Activated naive CD8-positive, alpha-beta T cell (primary cell): ENCODE data around the gene NMBR.
"Not testable (repeated sequence)": the region's sequence is repeated elsewhere in the genome, so short reads cannot be mapped to it uniquely, and the experiment has no call there.

Experiments
- H3K27ac Mint-ChIP-seq: one replicate; pipeline ENCODE4 v1.8.0; 2021; ENCODE audit warnings: mixed read lengths
- H3K27me3 Mint-ChIP-seq: one replicate; pipeline ENCODE4 v1.8.0; 2021; ENCODE audit warnings: mixed read lengths
- H3K36me3 Mint-ChIP-seq: one replicate; pipeline ENCODE4 v1.8.0; 2021; ENCODE audit warnings: mixed read lengths
- H3K4me1 Mint-ChIP-seq: one replicate; pipeline ENCODE4 v1.8.0; 2021; ENCODE audit warnings: low read depth, mixed read lengths
- H3K4me3 Mint-ChIP-seq: one replicate; pipeline ENCODE4 v1.8.0; 2021; ENCODE audit warnings: mild to moderate bottlenecking, mixed read lengths
- H3K9me3 Mint-ChIP-seq: one replicate; pipeline ENCODE4 v1.8.0; 2021; ENCODE audit warnings: low read depth, mixed read lengths

The NMBR gene

GRCh38 chr6:142171351-142171750 lies 24.4 kb upstream of the NMBR start:
- Mint-ChIP-seq H3K27me3 (no peaks in the 10 kb centered on the region), H3K4me3 (no peak overlapping the region), H3K9me3 (peaks cover 4% of the 10 kb centered on the region), H3K27ac (no peak overlapping the region), H3K4me1 (peaks cover 3% of the 10 kb centered on the region), H3K36me3 (peaks cover 31% of the 10 kb centered on the region)

GRCh38 chr6:142167486-142167885 lies 20.6 kb upstream of the NMBR start:
- peaks cover 5% of the 10 kb centered on the region for H3K36me3 Mint-ChIP-seq
- no peaks in the 10 kb centered on the region for H3K9me3 Mint-ChIP-seq
- peaks cover 20% of the 10 kb centered on the region for H3K4me1 Mint-ChIP-seq
- H3K4me3 Mint-ChIP-seq = no peak overlapping the region
- H3K27me3 Mint-ChIP-seq = no peaks in the 10 kb centered on the region
- no peak overlapping the region for H3K27ac Mint-ChIP-seq

GRCh38 chr6:142167071-142167470 lies 20.1 kb upstream of the NMBR start:
- no peak overlapping the region for H3K27ac Mint-ChIP-seq
- peaks cover 24% of the 10 kb centered on the region for H3K4me1 Mint-ChIP-seq
- H3K4me3 Mint-ChIP-seq = no peak overlapping the region
- H3K9me3 Mint-ChIP-seq = no peaks in the 10 kb centered on the region
- peaks cover 2% of the 10 kb centered on the region for H3K36me3 Mint-ChIP-seq
- H3K27me3 Mint-ChIP-seq = no peaks in the 10 kb centered on the region

GRCh38 chr6:142165227-142165626 lies 18.3 kb upstream of the NMBR start:
- no peaks in the 10 kb centered on the region for H3K9me3 Mint-ChIP-seq
- no peak overlapping the region for H3K27ac Mint-ChIP-seq
- H3K4me1 Mint-ChIP-seq = peaks cover 32% of the 10 kb centered on the region
- no peak overlapping the region for H3K4me3 Mint-ChIP-seq
- H3K36me3 Mint-ChIP-seq = no peaks in the 10 kb centered on the region
- no peaks in the 10 kb centered on the region for H3K27me3 Mint-ChIP-seq

GRCh38 chr6:142162780-142163179 lies 15.9 kb upstream of the NMBR start:
- Mint-ChIP-seq H3K27me3 (no peaks in the 10 kb centered on the region), H3K4me1 (peaks cover 39% of the 10 kb centered on the region), H3K4me3 (no peak overlapping the region), H3K27ac (no peak overlapping the region), H3K36me3 (no peaks in the 10 kb centered on the region), H3K9me3 (no peaks in the 10 kb centered on the region)

- H3K4me3 Mint-ChIP-seq, H3K9me3 Mint-ChIP-seq, H3K27me3 Mint-ChIP-seq, H3K27ac Mint-ChIP-seq, H3K36me3 Mint-ChIP-seq: not testable (repeated sequence)
- peaks cover 59% of the 10 kb centered on the region for H3K4me1 Mint-ChIP-seq
Measured at GRCh38 chr6:142156758-142157068, 9.8 kb upstream of the NMBR start.

GRCh38 chr6:142155895-142156757 lies 9.2 kb upstream of the NMBR start:
- H3K27ac Mint-ChIP-seq = peak overlapping the region; percentile 10
- H3K4me3 Mint-ChIP-seq = no peak overlapping the region
- no peaks in the 10 kb centered on the region for H3K27me3 Mint-ChIP-seq
- peaks cover 63% of the 10 kb centered on the region for H3K4me1 Mint-ChIP-seq
- no peaks in the 10 kb centered on the region for H3K9me3 Mint-ChIP-seq
- no peaks in the 10 kb centered on the region for H3K36me3 Mint-ChIP-seq

- Mint-ChIP-seq H3K4me3 (no peak overlapping the region), H3K4me1 (peaks cover 67% of the 10 kb centered on the region), H3K9me3 (no peaks in the 10 kb centered on the region), H3K27me3 (no peaks in the 10 kb centered on the region), H3K36me3 (no peaks in the 10 kb centered on the region), H3K27ac (no peak overlapping the region)
Measured at GRCh38 chr6:142155091-142155490, 8.2 kb upstream of the NMBR start.

GRCh38 chr6:142154336-142154735 lies 7.4 kb upstream of the NMBR start:
- no peaks in the 10 kb centered on the region for H3K36me3 Mint-ChIP-seq
- no peaks in the 10 kb centered on the region for H3K9me3 Mint-ChIP-seq
- no peaks in the 10 kb centered on the region for H3K27me3 Mint-ChIP-seq
- peaks cover 71% of the 10 kb centered on the region for H3K4me1 Mint-ChIP-seq
- no peak overlapping the region for H3K27ac Mint-ChIP-seq
- no peak overlapping the region for H3K4me3 Mint-ChIP-seq

- H3K36me3 Mint-ChIP-seq = no peaks in the 10 kb centered on the region
- H3K4me3 Mint-ChIP-seq = no peak overlapping the region
- H3K4me1 Mint-ChIP-seq = peaks cover 80% of the 10 kb centered on the region
- peak overlapping the region; percentile 50 for H3K27ac Mint-ChIP-seq
- H3K27me3 Mint-ChIP-seq = no peaks in the 10 kb centered on the region
- H3K9me3 Mint-ChIP-seq = no peaks in the 10 kb centered on the region
Measured at GRCh38 chr6:142153196-142153595, 6.3 kb upstream of the NMBR start.

GRCh38 chr6:142152746-142153145 lies 5.8 kb upstream of the NMBR start:
- H3K4me1 Mint-ChIP-seq = peaks cover 85% of the 10 kb centered on the region

GRCh38 chr6:142141531-142141930 lies 5.4 kb downstream of the NMBR start:
- H3K4me1 Mint-ChIP-seq, H3K27me3 Mint-ChIP-seq, H3K36me3 Mint-ChIP-seq, H3K4me3 Mint-ChIP-seq, H3K9me3 Mint-ChIP-seq, H3K27ac Mint-ChIP-seq: not testable (repeated sequence)

More at GRCh38 chr6:142152746-142153145, 5.8 kb upstream of the NMBR start:
- Mint-ChIP-seq H3K9me3 (no peaks in the 10 kb centered on the region), H3K27ac (peak overlapping the region; percentile 50), H3K27me3 (no peaks in the 10 kb centered on the region), H3K36me3 (no peaks in the 10 kb centered on the region), H3K4me3 (no peak overlapping the region)

- no peaks in the 10 kb centered on the region for H3K4me1 Mint-ChIP-seq
- peaks cover 2% of the 10 kb centered on the region for H3K36me3 Mint-ChIP-seq
- no peak overlapping the region for H3K27ac Mint-ChIP-seq
- no peak overlapping the region for H3K4me3 Mint-ChIP-seq
- no peaks in the 10 kb centered on the region for H3K9me3 Mint-ChIP-seq
- no peaks in the 10 kb centered on the region for H3K27me3 Mint-ChIP-seq
Measured at GRCh38 chr6:142138876-142139275, 8.0 kb downstream of the NMBR start.

GRCh38 chr6:142132625-142133024 lies 14.3 kb downstream of the NMBR start, which contains the start of gene GJE1:
Gene GJE1 (plus strand): TSS chr6:142132925. CDS start chr6:142133159, 234 bp downstream.
- Mint-ChIP-seq H3K36me3 (peaks cover 2% of the 10 kb centered on the region), H3K4me1 (no peaks in the 10 kb centered on the region), H3K4me3 (no peak within 1 kb of the TSS), H3K9me3 (no peaks in the 10 kb centered on the region), H3K27ac (no peak within 1 kb of the TSS), H3K27me3 (peaks cover 15% of the 10 kb centered on the region)

GRCh38 chr6:142130814-142131213 lies 16.1 kb downstream of the NMBR start:
- H3K27ac Mint-ChIP-seq = no peak overlapping the region
- no peak overlapping the region for H3K4me3 Mint-ChIP-seq
- H3K4me1 Mint-ChIP-seq = no peaks in the 10 kb centered on the region
- H3K27me3 Mint-ChIP-seq = peaks cover 15% of the 10 kb centered on the region
- H3K9me3 Mint-ChIP-seq = no peaks in the 10 kb centered on the region
- no peaks in the 10 kb centered on the region for H3K36me3 Mint-ChIP-seq

- no peak overlapping the region for H3K27ac Mint-ChIP-seq
Measured at GRCh38 chr6:142121342-142121741, 25.6 kb downstream of the NMBR start.

More at GRCh38 chr6:142121342-142121741, 25.6 kb downstream of the NMBR start:
- Mint-ChIP-seq H3K27me3 (peaks cover 4% of the 10 kb centered on the region), H3K4me1 (no peaks in the 10 kb centered on the region), H3K9me3 (no peaks in the 10 kb centered on the region), H3K36me3 (no peaks in the 10 kb centered on the region), H3K4me3 (no peak overlapping the region)
